ENCODE results near the gene CREB3L2. TPM values are rescaled to one million over a fixed set of nuclear protein-coding genes. Genes with fewer than 3 reads are reported as not detected.

The CREB3L2 gene
- total RNA-seq, 1 donor = 28.6 TPM

DNA sequence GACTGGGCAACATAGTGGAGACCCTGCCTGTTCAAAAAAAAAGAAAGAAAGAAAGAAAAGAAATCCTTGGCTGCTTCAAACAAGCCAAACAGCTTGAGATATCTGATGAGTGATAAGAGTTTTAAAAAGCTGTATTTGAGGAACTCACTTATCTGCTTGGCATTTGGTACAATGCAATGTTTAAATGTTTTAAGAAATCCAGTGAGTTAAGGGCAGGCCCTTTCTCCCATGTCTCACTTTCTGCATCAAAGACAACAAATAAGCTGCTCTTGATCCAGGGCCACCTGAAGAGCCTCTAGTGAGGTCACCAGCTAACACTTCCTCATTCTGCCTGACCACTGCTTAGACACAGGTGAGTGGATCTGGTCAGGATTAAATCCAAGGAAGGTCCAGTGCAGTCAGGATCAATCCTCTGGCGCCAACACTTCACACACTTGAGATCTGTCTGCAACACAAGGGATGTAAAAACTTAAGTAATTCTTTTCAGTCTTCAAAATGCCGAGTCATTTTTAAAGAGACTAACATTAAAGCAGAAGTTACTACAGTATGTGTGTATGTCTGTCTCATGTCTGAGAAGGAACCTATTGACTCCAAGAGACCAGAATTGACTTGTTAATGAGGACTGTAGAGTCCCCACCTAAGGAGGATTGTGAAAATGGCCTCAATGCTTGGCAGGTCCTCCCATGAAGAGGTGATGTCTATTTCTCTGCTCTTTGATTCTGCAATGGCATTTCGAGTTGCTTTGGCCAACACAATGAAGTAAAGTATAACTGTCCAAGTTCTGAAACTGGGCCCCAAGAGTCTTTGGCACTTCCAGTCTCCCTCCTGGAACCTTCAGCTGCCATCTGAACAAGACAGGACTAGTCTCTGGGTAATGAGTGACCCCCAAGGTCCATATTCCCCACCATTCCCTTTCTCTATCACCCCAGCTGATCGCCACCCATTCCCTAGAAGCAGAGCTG, 43.1 kb downstream of the CREB3L2 start:
- DNase-seq (ENCODE audit: insufficient read length, low spot score, missing footprints) = no peak
- H4K20me1 ChIP-seq (ENCODE audit: insufficient read depth, low read length) = peaks cover 16% of the 10 kb centered on the region
- H3K4me2 ChIP-seq (ENCODE audit: insufficient read depth, low read length) = no peak overlapping the region
- H3K36me3 ChIP-seq (ENCODE audit: insufficient read depth, low read length) = peaks cover 37% of the 10 kb centered on the region
- no peak for TF ChIP-seq CTCF (IDR thresholded peaks at IDR 0.05; ENCODE audit: extremely low read depth, low read depth, low read length)
- H3K79me2 ChIP-seq (ENCODE audit: insufficient read depth, low read length) = peaks cover 98% of the 10 kb centered on the region
- no peaks in the 10 kb centered on the region for H3K9me3 ChIP-seq (ENCODE audit: low read depth, low read length)
- peak overlapping the region; percentile 85 for H3K27ac ChIP-seq (ENCODE audit: low read depth, low read length)
- no peak overlapping the region for H2AFZ ChIP-seq (ENCODE audit: low read length)
- H3K27me3 ChIP-seq (ENCODE audit: insufficient read depth, low read length) = no peaks in the 10 kb centered on the region
- peaks cover 43% of the 10 kb centered on the region for H3K4me1 ChIP-seq (ENCODE audit: insufficient read depth, low read length)
- H3K4me3 ChIP-seq (ENCODE audit: insufficient read depth, low read length) = no peak overlapping the region

DNA sequence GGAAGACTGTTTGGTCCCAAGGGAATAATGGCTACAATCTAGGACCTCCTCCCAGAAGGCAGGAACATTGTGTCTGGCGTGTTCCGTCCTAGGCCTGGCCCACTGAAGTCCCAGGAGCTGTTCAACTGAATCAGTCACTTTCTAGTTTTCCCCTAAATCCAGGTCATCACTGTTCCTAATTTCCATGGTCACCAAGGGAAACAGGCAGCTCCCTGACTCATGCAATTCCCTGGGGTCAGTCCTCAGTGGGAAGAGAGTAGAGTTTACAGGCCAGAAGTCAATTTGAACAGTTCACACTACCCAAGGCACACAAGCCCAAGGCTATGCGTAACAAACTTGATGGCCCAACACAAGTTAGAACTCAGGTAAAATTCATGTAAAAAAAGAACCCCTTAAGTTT, 44.0 kb downstream of the CREB3L2 start:
- no peaks in the 10 kb centered on the region for H3K27me3 ChIP-seq (ENCODE audit: insufficient read depth, low read length)
- H4K20me1 ChIP-seq (ENCODE audit: insufficient read depth, low read length) = peaks cover 19% of the 10 kb centered on the region
- H3K27ac ChIP-seq (ENCODE audit: low read depth, low read length) = peak overlapping the region; percentile 85
- no peak overlapping the region for H2AFZ ChIP-seq (ENCODE audit: low read length)
- no peak for TF ChIP-seq CTCF (IDR thresholded peaks at IDR 0.05; ENCODE audit: extremely low read depth, low read depth, low read length)
- H3K9me3 ChIP-seq (ENCODE audit: low read depth, low read length) = no peaks in the 10 kb centered on the region
- peaks cover 98% of the 10 kb centered on the region for H3K79me2 ChIP-seq (ENCODE audit: insufficient read depth, low read length)
- DNase-seq (ENCODE audit: insufficient read length, low spot score, missing footprints) = peak; percentile 90
- H3K36me3 ChIP-seq (ENCODE audit: insufficient read depth, low read length) = peaks cover 33% of the 10 kb centered on the region
- no peak overlapping the region for H3K4me2 ChIP-seq (ENCODE audit: insufficient read depth, low read length)
- H3K4me1 ChIP-seq (ENCODE audit: insufficient read depth, low read length) = peaks cover 47% of the 10 kb centered on the region
- H3K4me3 ChIP-seq (ENCODE audit: insufficient read depth, low read length) = no peak overlapping the region

DNA sequence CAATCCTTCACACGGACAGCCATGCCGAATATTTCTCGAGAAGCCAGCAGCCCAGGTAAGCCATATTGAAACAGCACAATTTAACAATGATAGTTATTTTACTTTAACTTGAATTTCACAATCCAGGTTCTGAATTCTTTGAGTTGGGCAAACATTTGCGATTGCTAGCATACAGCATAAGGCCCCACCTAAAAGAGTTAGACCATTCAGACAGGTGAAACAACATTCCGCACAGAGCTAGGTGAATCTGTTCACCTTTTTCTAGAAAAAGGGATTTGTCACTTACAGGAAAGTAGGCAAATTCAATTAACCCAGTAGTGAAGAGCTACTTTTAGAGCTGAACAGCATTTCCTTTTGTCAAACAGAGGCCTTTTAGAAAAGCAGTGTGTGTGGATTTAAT, 45.3 kb downstream of the CREB3L2 start:
- Histone ChIP-seq H3K9me3 (ENCODE audit: low read depth, low read length) (no peaks in the 10 kb centered on the region), H4K20me1 (ENCODE audit: insufficient read depth, low read length) (peaks cover 19% of the 10 kb centered on the region), H3K27me3 (ENCODE audit: insufficient read depth, low read length) (no peaks in the 10 kb centered on the region), H3K4me1 (ENCODE audit: insufficient read depth, low read length) (peaks cover 49% of the 10 kb centered on the region), H3K79me2 (ENCODE audit: insufficient read depth, low read length) (peaks cover 98% of the 10 kb centered on the region), H2AFZ (ENCODE audit: low read length) (no peak overlapping the region), H3K27ac (ENCODE audit: low read depth, low read length) (peak overlapping the region; percentile 85), H3K4me3 (ENCODE audit: insufficient read depth, low read length) (no peak overlapping the region), H3K36me3 (ENCODE audit: insufficient read depth, low read length) (peaks cover 38% of the 10 kb centered on the region), H3K4me2 (ENCODE audit: insufficient read depth, low read length) (no peak overlapping the region)
- no peak for TF ChIP-seq CTCF (IDR thresholded peaks at IDR 0.05; ENCODE audit: extremely low read depth, low read depth, low read length)
- DNase-seq (ENCODE audit: insufficient read length, low spot score, missing footprints) = no peak

- H4K20me1 ChIP-seq (ENCODE audit: insufficient read depth, low read length) = peaks cover 19% of the 10 kb centered on the region
- peak overlapping the region; percentile 85 for H3K27ac ChIP-seq (ENCODE audit: low read depth, low read length)
- H3K27me3 ChIP-seq (ENCODE audit: insufficient read depth, low read length) = no peaks in the 10 kb centered on the region
- H3K4me1 ChIP-seq (ENCODE audit: insufficient read depth, low read length) = peaks cover 45% of the 10 kb centered on the region
- no peak overlapping the region for H3K4me3 ChIP-seq (ENCODE audit: insufficient read depth, low read length)
- H3K36me3 ChIP-seq (ENCODE audit: insufficient read depth, low read length) = peaks cover 40% of the 10 kb centered on the region
- no peak overlapping the region for H2AFZ ChIP-seq (ENCODE audit: low read length)
- no peak for TF ChIP-seq CTCF (IDR thresholded peaks at IDR 0.05; ENCODE audit: extremely low read depth, low read depth, low read length)
- H3K79me2 ChIP-seq (ENCODE audit: insufficient read depth, low read length) = peaks cover 98% of the 10 kb centered on the region
- no peak overlapping the region for H3K4me2 ChIP-seq (ENCODE audit: insufficient read depth, low read length)
- no peak for DNase-seq (ENCODE audit: insufficient read length, low spot score, missing footprints)
- no peaks in the 10 kb centered on the region for H3K9me3 ChIP-seq (ENCODE audit: low read depth, low read length)
Measured at GRCh38 chr7:137956183-137956582, 45.7 kb downstream of the CREB3L2 start.
